Measurements from ENCODE around the gene AARS2.
A peak's percentile ranks its signal among the peaks of the same experiment; 100 is the strongest.

Gene AARS2

GRCh38 chr6:44275749-44276648 is 37.1 kb downstream of the AARS2 start:
- DNase-seq (ENCODE audit: low spot score): no peak

GRCh38 chr6:44275271-44275748 is 37.8 kb downstream of the AARS2 start:
- no peak for DNase-seq (ENCODE audit: low spot score)

- DNase-seq (ENCODE audit: low spot score): no peak
Observed at GRCh38 chr6:44273617-44274016, 39.5 kb downstream of the AARS2 start.

GRCh38 chr6:44272999-44273566 is 40.1 kb downstream of the AARS2 start:
- no peak for DNase-seq (ENCODE audit: low spot score)

- no peak for DNase-seq (ENCODE audit: low spot score)
Observed at GRCh38 chr6:44272529-44272928, 40.6 kb downstream of the AARS2 start.

- DNase-seq (ENCODE audit: low spot score): no peak
Observed at GRCh38 chr6:44271914-44272313, 41.2 kb downstream of the AARS2 start.

- DNase-seq (ENCODE audit: low spot score): no peak
Observed at GRCh38 chr6:44271406-44271723, 41.8 kb downstream of the AARS2 start.

GRCh38 chr6:44270526-44271405 is 42.4 kb downstream of the AARS2 start:
- peak; percentile 73 for DNase-seq (ENCODE audit: low spot score)

- DNase-seq (ENCODE audit: low spot score): no peak
Observed at GRCh38 chr6:44269921-44270525, 43.1 kb downstream of the AARS2 start, which contains the start of gene TMEM151B. Gene TMEM151B, plus strand, starts transcription at chr6:44270450. Its CDS starts 293 bp downstream, at chr6:44270743.

- no peak for DNase-seq (ENCODE audit: low spot score)
Observed at GRCh38 chr6:44269178-44269920, 43.8 kb downstream of the AARS2 start.

- DNase-seq (ENCODE audit: low spot score): peak; percentile 82
Observed at GRCh38 chr6:44268095-44268628, 45.0 kb downstream of the AARS2 start.

GRCh38 chr6:44267252-44267651 is 45.9 kb downstream of the AARS2 start:
- no peak for DNase-seq (ENCODE audit: low spot score)

- DNase-seq (ENCODE audit: low spot score): no peak
Observed at GRCh38 chr6:44266347-44266746, 46.8 kb downstream of the AARS2 start.

GRCh38 chr6:44265722-44266233 is 47.4 kb downstream of the AARS2 start:
- no peak for DNase-seq (ENCODE audit: low spot score)

- peak; percentile 95 for DNase-seq (ENCODE audit: low spot score)
Observed at GRCh38 chr6:44265007-44265721, 48.0 kb downstream of the AARS2 start, which contains the start of gene NFKBIE. Gene NFKBIE, minus strand, starts transcription at chr6:44265551. Its CDS starts 205 bp downstream, at chr6:44265346.

GRCh38 chr6:44264154-44265006 is 48.8 kb downstream of the AARS2 start:
- no peak for DNase-seq (ENCODE audit: low spot score)

GRCh38 chr6:44263354-44264100 is 49.6 kb downstream of the AARS2 start:
- DNase-seq (ENCODE audit: low spot score): no peak

Data from D341Med (cell line).